Right ventricle myocardium superior (tissue), 1 donor: ENCODE results near the gene SH2D6. TPM values are rescaled to one million over a fixed set of nuclear protein-coding genes. Genes with fewer than 3 reads are reported as not detected.
"Not testable (repeated sequence)": the region's sequence is repeated elsewhere in the genome, so short reads cannot be mapped to it uniquely, and the experiment has no call there.

ENCODE experiments used
- ATAC-seq: fragments of 200-7000 bp; cut with Tn5 transposase; one replicate; pipeline ENCODE4 v1.9.1; 2020; ENCODE audit warnings: mild to moderate bottlenecking; ENCODE audit not compliant: poor library complexity
- DNase-seq: peaks from one replicate; pipeline ENCODE4 v3.0.0-alpha.2; 2020
- intact Hi-C: fragments of 100-400 bp; cut with DNase I; formaldehyde crosslinking; loops from one replicate; pipeline ENCODE4 v1.11.2; 2022
- total RNA-seq: library from RNA; stranded (reverse); fragmentation: NEBNext Ultra II Directional; extraction: Animal tissue kit (Norgen Biotek cat#: 25700); gene quantifications from one replicate; pipeline ENCODE4 v1.2.1, GENCODE V29; 2021
- donor health status: DM: no; HTN: yes; CAD: no; lungs with severe emphysema.

Gene SH2D6
- total RNA-seq, 1 donor from 2014 or later: 0.24 TPM

GRCh38 chr2:85435981-85436835 lies 17.7 kb downstream of the SH2D6 start:
- no peak for DNase-seq
- intact Hi-C loops: loop anchor here (5.0 kb wide), 1 partner anchor 101 kb away; the partner anchor contains the start of gene MAT2A

GRCh38 chr2:85436836-85437487 lies 18.4 kb downstream of the SH2D6 start:
- intact Hi-C loops: loop anchor here (5.0 kb wide), 1 partner anchor 100 kb away; the partner anchor contains the start of gene MAT2A
- ATAC-seq (no peak), DNase-seq (no peak)

More at GRCh38 chr2:85435981-85436835, 17.7 kb downstream of the SH2D6 start:
- no peak for ATAC-seq

GRCh38 chr2:85437488-85438200 lies 19.1 kb downstream of the SH2D6 start:
- intact Hi-C loops: loop anchor here (5.0 kb wide), 1 partner anchor 100 kb away; the partner anchor contains the start of gene MAT2A
- peak; percentile 95 for DNase-seq
- peak; percentile 88 for ATAC-seq

GRCh38 chr2:85438201-85439024 lies 19.9 kb downstream of the SH2D6 start:
- DNase-seq (peak; percentile 64), ATAC-seq (peak; percentile 13)
- intact Hi-C loops: loop anchor here (5.0 kb wide), 1 partner anchor 99 kb away; the partner anchor contains the start of gene MAT2A

- ATAC-seq (no peak), DNase-seq (no peak)
- intact Hi-C loops: loop anchor here (5.0 kb wide), 1 partner anchor 98 kb away; the partner anchor contains the start of gene MAT2A
Measured at GRCh38 chr2:85439025-85439472, 20.5 kb downstream of the SH2D6 start.

GRCh38 chr2:85439569-85439968 lies 21.1 kb downstream of the SH2D6 start:
- intact Hi-C loops: loop anchor here (5.0 kb wide), 1 partner anchor 98 kb away; the partner anchor contains the start of gene MAT2A
- not testable (repeated sequence) for DNase-seq, ATAC-seq

- intact Hi-C loops: loop anchor here (5.0 kb wide), 1 partner anchor 97 kb away; the partner anchor contains the start of gene MAT2A
- no peak for ATAC-seq
- no peak for DNase-seq
Measured at GRCh38 chr2:85439986-85440385, 21.5 kb downstream of the SH2D6 start.

GRCh38 chr2:85440729-85441128 lies 22.2 kb downstream of the SH2D6 start:
- no peak for ATAC-seq
- no peak for DNase-seq
- intact Hi-C loops: no loop called here

GRCh38 chr2:85441864-85442263 lies 23.4 kb downstream of the SH2D6 start:
- intact Hi-C loops: no loop called here
- ATAC-seq (no peak), DNase-seq (no peak)

- no peak for DNase-seq
- intact Hi-C loops: no loop called here
- ATAC-seq: no peak
Measured at GRCh38 chr2:85444629-85445172, 26.2 kb downstream of the SH2D6 start.

- intact Hi-C loops: no loop called here
- peak; percentile 80 for ATAC-seq
- peak; percentile 60 for DNase-seq
Measured at GRCh38 chr2:85445316-85446295, 27.1 kb downstream of the SH2D6 start.

- intact Hi-C loops: no loop called here
- DNase-seq (no peak), ATAC-seq (peak; percentile 21)
Measured at GRCh38 chr2:85446296-85447221, 28.0 kb downstream of the SH2D6 start.

- intact Hi-C loops: no loop called here
- no peak for ATAC-seq
- DNase-seq: no peak
Measured at GRCh38 chr2:85447222-85447585, 28.7 kb downstream of the SH2D6 start.

GRCh38 chr2:85448461-85449213 lies 30.1 kb downstream of the SH2D6 start:
- no peak for ATAC-seq
- intact Hi-C loops: no loop called here

GRCh38 chr2:85449214-85449588 lies 30.7 kb downstream of the SH2D6 start:
- intact Hi-C loops: no loop called here
- DNase-seq (no peak), ATAC-seq (no peak)

More at GRCh38 chr2:85448461-85449213, 30.1 kb downstream of the SH2D6 start:
- DNase-seq: no peak
